Measurements from ENCODE around the gene TPSD1. TPM values are rescaled to one million over a fixed set of nuclear protein-coding genes. Genes with fewer than 3 reads are reported as not detected.

TPSD1 gene
- total RNA-seq, 1 donor from 2014 or later, result not detected

Other genes starting within 250 kb of the TPSD1 start
- gene SSTR5, start 183.3 kb upstream of the TPSD1 start, total RNA-seq, result not detected in 2 replicates
- not detected in 2 replicates for gene C1QTNF8, start 159.8 kb upstream of the TPSD1 start, total RNA-seq
- 0.05 and 0.07 TPM in 2 replicates for gene CACNA1H, start 103.0 kb upstream of the TPSD1 start, total RNA-seq
- gene TPSG1, start 30.8 kb upstream of the TPSD1 start, total RNA-seq, result not detected in 2 replicates
- not detected in 2 replicates for gene TPSB2, start 25.9 kb upstream of the TPSD1 start, total RNA-seq
- gene TPSAB1, start 15.4 kb upstream of the TPSD1 start, total RNA-seq, result not detected in 2 replicates
- 269 and 278 TPM in 2 replicates for gene UBE2I, start 53.6 kb downstream of the TPSD1 start, total RNA-seq
- gene BAIAP3, start 77.6 kb downstream of the TPSD1 start, total RNA-seq, result 0.30 TPM in 1 of 2 replicates, not detected in the other
- gene TSR3, start 95.8 kb downstream of the TPSD1 start, total RNA-seq, result 81.5 and 88.2 TPM in 2 replicates
- gene GNPTG, start 95.9 kb downstream of the TPSD1 start, total RNA-seq, result 23.3 and 23.9 TPM in 2 replicates
- 38.4 and 43.9 TPM in 2 replicates for gene UNKL, start 158.6 kb downstream of the TPSD1 start, total RNA-seq
- 22.3 and 24.6 TPM in 2 replicates for gene UQCC4, start 164.7 kb downstream of the TPSD1 start, total RNA-seq
- not detected in 2 replicates for gene PERCC1, start 175.0 kb downstream of the TPSD1 start, total RNA-seq
- gene CCDC154, start 188.5 kb downstream of the TPSD1 start, total RNA-seq, result 1.3 and 2.3 TPM in 2 replicates
- gene CLCN7, start 219.0 kb downstream of the TPSD1 start, total RNA-seq, result 56.5 and 58.0 TPM in 2 replicates
- gene PTX4, start 232.9 kb downstream of the TPSD1 start, total RNA-seq, result not detected in 2 replicates
- gene TELO2, start 237.3 kb downstream of the TPSD1 start, total RNA-seq, result 91.4 and 101 TPM in 2 replicates